ENCODE data around the gene KIAA1191. TPM values are rescaled to one million over a fixed set of nuclear protein-coding genes. Genes with fewer than 3 reads are reported as not detected.

Gene KIAA1191
- total and polyA plus RNA-seq, 2 of the 8 experiments (the other 6 are each of a cell fraction or from before 2014, with no cell fraction given) = 86.4 to 88.0 TPM

DNA sequence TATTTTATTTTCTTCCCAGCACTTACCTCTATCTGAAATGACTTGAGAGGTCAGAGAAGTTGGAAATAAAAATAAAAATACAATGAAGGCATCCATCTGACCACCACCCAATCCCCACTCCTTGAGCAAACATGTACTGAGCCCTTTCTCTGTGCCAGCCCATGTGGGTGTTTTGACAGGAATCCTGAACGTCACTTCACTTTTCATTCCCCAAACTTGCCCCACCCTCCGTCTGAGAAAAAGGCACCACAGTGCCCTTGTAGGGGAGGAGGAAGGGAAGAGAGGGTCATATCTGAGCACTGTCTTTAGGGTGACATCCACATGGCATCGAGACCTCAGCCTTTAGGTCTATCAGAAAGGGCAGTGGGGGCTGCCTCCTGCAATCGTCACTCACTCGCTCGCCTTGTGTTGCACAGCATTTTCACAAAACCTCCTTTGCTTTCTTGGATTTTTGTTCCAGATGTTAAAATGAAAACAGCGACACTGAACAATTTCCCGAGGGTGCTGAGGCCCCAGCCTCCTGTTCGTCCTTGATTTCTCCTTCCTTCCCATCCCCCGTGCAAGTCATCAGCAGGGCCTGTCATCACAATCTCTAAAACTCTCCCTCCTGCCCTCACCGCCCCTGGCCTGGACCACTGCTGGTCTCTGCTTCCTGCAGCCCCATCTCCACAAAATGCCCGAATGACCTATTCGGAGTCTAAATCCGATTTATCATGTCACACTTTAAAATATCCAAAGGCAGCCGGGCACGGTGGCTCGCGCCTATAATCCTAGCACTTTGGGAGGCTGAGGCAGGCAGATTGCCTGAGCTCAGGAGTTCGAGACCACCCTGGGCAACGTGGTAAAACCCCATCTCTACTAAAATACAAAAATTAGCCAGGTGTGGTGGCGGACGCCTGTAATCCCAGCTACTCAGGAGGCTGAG, 40.0 kb upstream of the KIAA1191 start (continued):
- TF ChIP-seq GABPA (IDR thresholded peaks at IDR 0.05; ENCODE audit: borderline replicate concordance, insufficient read depth, low read length) = no peak
- TF ChIP-seq CREB1 (IDR thresholded peaks at IDR 0.05) = no peak
- TF ChIP-seq RFX5 (IDR thresholded peaks at IDR 0.05; ENCODE audit: borderline replicate concordance, low read depth, low read length) = no peak
- TF ChIP-seq HDAC6 (IDR thresholded peaks at IDR 0.05; ENCODE audit: low read depth, low read length) = no peak
- TF ChIP-seq RAD21 (IDR thresholded peaks at IDR 0.05 in 1 of 2, conservative IDR thresholded peaks at IDR 0.05 in 1 of 2; ENCODE audit: low read depth in 2 of 2, low read length in 2 of 2) = no peak
- no peak for TF ChIP-seq JUND (IDR thresholded peaks at IDR 0.05; ENCODE audit: low read length)
- TF ChIP-seq, protein P1, sequence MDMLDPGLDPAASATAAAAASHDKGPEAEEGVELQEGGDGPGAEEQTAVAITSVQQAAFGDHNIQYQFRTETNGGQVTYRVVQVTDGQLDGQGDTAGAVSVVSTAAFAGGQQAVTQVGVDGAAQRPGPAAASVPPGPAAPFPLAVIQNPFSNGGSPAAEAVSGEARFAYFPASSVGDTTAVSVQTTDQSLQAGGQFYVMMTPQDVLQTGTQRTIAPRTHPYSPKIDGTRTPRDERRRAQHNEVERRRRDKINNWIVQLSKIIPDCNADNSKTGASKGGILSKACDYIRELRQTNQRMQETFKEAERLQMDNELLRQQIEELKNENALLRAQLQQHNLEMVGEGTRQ (IDR thresholded peaks at IDR 0.05; ENCODE audit: low read length) = no peak
- TF ChIP-seq ASH2L (IDR thresholded peaks at IDR 0.05; ENCODE audit: low read length) = no peak
- no peak for TF ChIP-seq HDAC2 (IDR thresholded peaks at IDR 0.05; ENCODE audit: borderline replicate concordance in 1 of 2, low read depth in 2 of 2, low read length in 2 of 2)
- no peak for TF ChIP-seq NANOG (IDR thresholded peaks at IDR 0.05; ENCODE audit: insufficient read depth, low read depth, low read length, poor library complexity, severe bottlenecking)
- TF ChIP-seq NRF1 (IDR thresholded peaks at IDR 0.05; ENCODE audit: low read depth, low read length) = no peak
- TF ChIP-seq JUN (IDR thresholded peaks at IDR 0.05; ENCODE audit: low read depth, low read length) = no peak
- TF ChIP-seq POU5F1 (IDR thresholded peaks at IDR 0.05; ENCODE audit: low read depth, low read length) = no peak
